Measurements from ENCODE around the gene SNX10.

SNX10 gene

DNA sequence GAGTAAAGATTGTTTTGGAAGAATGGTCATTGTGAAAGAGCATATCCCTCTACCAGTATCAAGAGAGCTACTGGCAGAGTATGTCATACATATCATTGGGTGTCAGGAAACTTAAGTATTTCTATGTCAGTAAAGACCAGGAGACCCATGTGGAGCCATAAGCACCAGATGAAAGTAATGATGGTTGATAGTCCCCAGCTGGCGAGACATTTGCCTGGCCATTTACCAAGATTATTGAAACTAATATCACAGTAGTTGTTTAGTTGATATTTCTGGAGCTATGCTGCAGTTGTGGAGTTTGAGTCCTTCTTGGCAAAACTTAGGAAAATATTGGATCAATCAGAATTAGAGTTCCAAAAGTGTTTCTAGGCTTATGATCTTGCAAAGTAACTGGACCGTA is 114.8 kb downstream of the SNX10 start:
- Histone ChIP-seq H3K36me3 (ENCODE audit: control insufficient read depth, low read length) (no peaks in the 10 kb centered on the region), H3K4me3 (ENCODE audit: low read length) (no peak overlapping the region), H3K79me2 (ENCODE audit: control insufficient read depth, low read length) (no peaks in the 10 kb centered on the region), H3K27me3 (ENCODE audit: control insufficient read depth, low read length) (peaks cover 16% of the 10 kb centered on the region), H3K9me3 (ENCODE audit: control insufficient read depth, insufficient read depth, low read length) (no peaks in the 10 kb centered on the region), H3F3A (ENCODE audit: control insufficient read depth, insufficient read depth) (no peaks in the 10 kb centered on the region), H3K9me2 (replicated peaks; ENCODE audit: control insufficient read depth, low read length) (no peaks in the 10 kb centered on the region), H3K4me2 (ENCODE audit: low read length) (no peak overlapping the region), H4K20me1 (ENCODE audit: control insufficient read depth, insufficient read depth, low read depth, low read length) (no peaks in the 10 kb centered on the region), H3K4me1 (ENCODE audit: control insufficient read depth, low read length) (peaks cover 4% of the 10 kb centered on the region), H3K27ac (ENCODE audit: low read depth, low read length) (no peak overlapping the region)
- no peak for TF ChIP-seq CTCF (IDR thresholded peaks at IDR 0.05; ENCODE audit: low read depth, low read length, poor library complexity, severe bottlenecking)
- no peak for TF ChIP-seq EZH2phosphoT487 (IDR thresholded peaks at IDR 0.05; ENCODE audit: borderline replicate concordance, low read length)

GRCh38 chr7:26409661-26410547 is 118.2 kb downstream of the SNX10 start:
- Histone ChIP-seq H3F3A (ENCODE audit: control insufficient read depth, insufficient read depth) (no peaks in the 10 kb centered on the region), H3K4me3 (ENCODE audit: low read length) (no peak overlapping the region), H3K9me3 (ENCODE audit: control insufficient read depth, insufficient read depth, low read length) (no peaks in the 10 kb centered on the region), H3K4me1 (ENCODE audit: control insufficient read depth, low read length) (no peaks in the 10 kb centered on the region), H3K27ac (ENCODE audit: low read depth, low read length) (no peak overlapping the region), H3K4me2 (ENCODE audit: low read length) (no peak overlapping the region), H3K9me2 (replicated peaks; ENCODE audit: control insufficient read depth, low read length) (no peaks in the 10 kb centered on the region), H3K79me2 (ENCODE audit: control insufficient read depth, low read length) (no peaks in the 10 kb centered on the region), H4K20me1 (ENCODE audit: control insufficient read depth, insufficient read depth, low read depth, low read length) (no peaks in the 10 kb centered on the region), H3K36me3 (ENCODE audit: control insufficient read depth, low read length) (no peaks in the 10 kb centered on the region), H3K27me3 (ENCODE audit: control insufficient read depth, low read length) (peaks cover 31% of the 10 kb centered on the region)
- no peak for TF ChIP-seq EZH2phosphoT487 (IDR thresholded peaks at IDR 0.05; ENCODE audit: borderline replicate concordance, low read length)
- no peak for TF ChIP-seq CTCF (IDR thresholded peaks at IDR 0.05; ENCODE audit: low read depth, low read length, poor library complexity, severe bottlenecking)

DNA sequence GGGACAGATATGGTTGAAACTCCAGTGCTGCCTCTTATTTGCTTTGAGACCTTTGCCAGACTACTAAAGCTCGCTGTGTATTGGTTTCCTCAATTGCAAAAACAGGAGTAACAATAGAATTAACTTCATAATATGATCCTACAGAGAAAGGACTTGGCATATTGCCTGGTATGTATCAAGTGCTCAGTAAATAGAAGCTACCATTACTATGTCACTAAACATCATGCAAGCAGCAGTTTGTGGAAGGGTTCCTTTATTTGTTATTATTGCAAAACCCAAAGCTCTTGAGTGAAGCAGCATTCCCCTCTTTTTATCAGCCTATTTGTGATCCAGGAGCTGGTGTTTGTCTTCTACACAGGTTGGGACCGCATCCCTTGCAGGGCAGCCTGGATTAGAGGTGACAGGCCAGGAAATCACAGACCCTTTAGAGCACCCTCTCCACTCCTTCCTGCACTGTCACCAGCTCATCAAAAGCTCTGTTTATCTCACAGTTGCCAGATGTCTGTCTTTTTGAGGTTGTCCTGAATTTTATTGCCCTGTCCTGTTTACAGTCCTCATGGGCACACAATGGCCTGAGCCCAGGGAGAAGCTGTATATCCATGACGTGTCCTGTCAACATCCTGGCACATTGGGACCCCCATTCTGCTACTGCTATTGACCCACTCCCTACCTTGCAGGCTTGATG is 121.5 kb downstream of the SNX10 start:
- Histone ChIP-seq H3K27ac (ENCODE audit: low read depth, low read length) (no peak overlapping the region), H3K9me2 (replicated peaks; ENCODE audit: control insufficient read depth, low read length) (no peaks in the 10 kb centered on the region), H3K4me2 (ENCODE audit: low read length) (no peak overlapping the region), H3K9me3 (ENCODE audit: control insufficient read depth, insufficient read depth, low read length) (no peaks in the 10 kb centered on the region), H4K20me1 (ENCODE audit: control insufficient read depth, insufficient read depth, low read depth, low read length) (no peaks in the 10 kb centered on the region), H3F3A (ENCODE audit: control insufficient read depth, insufficient read depth) (no peaks in the 10 kb centered on the region), H3K4me1 (ENCODE audit: control insufficient read depth, low read length) (no peaks in the 10 kb centered on the region), H3K36me3 (ENCODE audit: control insufficient read depth, low read length) (no peaks in the 10 kb centered on the region), H3K79me2 (ENCODE audit: control insufficient read depth, low read length) (no peaks in the 10 kb centered on the region), H3K4me3 (ENCODE audit: low read length) (no peak overlapping the region), H3K27me3 (ENCODE audit: control insufficient read depth, low read length) (peaks cover 25% of the 10 kb centered on the region)
- no peak for TF ChIP-seq EZH2phosphoT487 (IDR thresholded peaks at IDR 0.05; ENCODE audit: borderline replicate concordance, low read length)
- no peak for TF ChIP-seq CTCF (IDR thresholded peaks at IDR 0.05; ENCODE audit: low read depth, low read length, poor library complexity, severe bottlenecking)

Data from DOHH2 (cell line).